Transverse colon (tissue), 4 donors: ENCODE measurements around the gene DNAJC7.

ENCODE experiments used
- CTCF ChIP-seq, 5 experiments: fragments of 200-600 bp in 3 of 5; fragments of 450-650 bp in 2 of 5; sonication (generic) in 3 of 5; IDR thresholded peaks; 1 replicate in 2 of 5; 2 replicates in 3 of 5; pipeline ENCODE4 v1.5.1; 2016 to 2017; ENCODE audit warnings: antibody characterized with exemption in 5 of 5, inconsistent platforms in 3 of 5, mild to moderate bottlenecking in 2 of 5, moderate library complexity in 1 of 5
- EP300 ChIP-seq: sonication (generic); formaldehyde crosslinking; IDR thresholded peaks from one replicate; pipeline ENCODE4 v1.6.1; 2017; ENCODE audit warnings: antibody characterized with exemption, low read depth
- POLR2A ChIP-seq: fragments of 450-650 bp; IDR thresholded peaks from one replicate; pipeline ENCODE4 v1.6.1; 2016; ENCODE audit warnings: antibody characterized with exemption, mild to moderate bottlenecking, moderate library complexity
- POLR2AphosphoS5 ChIP-seq, 3 donors: sonication (generic); formaldehyde crosslinking; IDR thresholded peaks; one replicate each; pipeline ENCODE4 v1.6.1; 2016; ENCODE audit warnings: antibody characterized with exemption in 3 of 3

DNA sequence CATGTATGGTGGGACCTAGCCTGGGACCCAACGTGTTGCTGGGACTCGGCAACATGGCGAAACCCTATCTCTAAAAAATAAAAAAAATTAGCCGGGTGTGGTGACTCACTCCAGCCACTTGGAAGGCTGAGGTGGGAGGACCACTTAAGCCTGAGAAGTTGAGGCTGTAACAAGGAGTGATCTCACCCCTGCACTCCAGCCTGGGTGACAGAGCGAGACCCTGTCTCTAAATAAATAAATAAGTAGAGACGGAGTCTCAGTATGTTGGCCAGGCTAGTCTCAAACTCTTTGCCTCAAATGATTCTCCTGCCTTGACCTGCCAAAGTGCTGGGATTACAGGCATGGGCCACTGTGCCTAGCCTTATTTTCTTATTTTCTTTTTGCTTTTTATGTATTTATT lies 60.7 kb downstream of the DNAJC7 start:
- TF ChIP-seq POLR2AphosphoS5 (IDR thresholded peaks at IDR 0.05) (no peak), CTCF (IDR thresholded peaks at IDR 0.05) (no peak), POLR2A (no peak), EP300 (no peak)
